Measurements from ENCODE around the gene AAGAB.

Gene AAGAB

GRCh38 chr15:67193223-67193990, 61.1 kb downstream of the AAGAB start:
- no peaks in the 10 kb centered on the region for H3K9me2 ChIP-seq (replicated peaks; ENCODE audit: insufficient read depth, low read length)
- no peaks in the 10 kb centered on the region for H3K27me3 ChIP-seq (ENCODE audit: low read length)
- no peak overlapping the region for H2AFZ ChIP-seq (ENCODE audit: low read depth, low read length, severe bottlenecking)
- H3K9ac ChIP-seq (ENCODE audit: low read length) = no peak overlapping the region
- H3K9me3 ChIP-seq (ENCODE audit: insufficient read depth, low read length) = no peaks in the 10 kb centered on the region
- no peak overlapping the region for H3K27ac ChIP-seq (ENCODE audit: low read depth, low read length)
- H3K36me3 ChIP-seq (ENCODE audit: low read length) = no peaks in the 10 kb centered on the region
- no peaks in the 10 kb centered on the region for H3F3A ChIP-seq (ENCODE audit: insufficient read depth)
- H4K20me1 ChIP-seq (ENCODE audit: low read depth, low read length) = no peaks in the 10 kb centered on the region
- H3K79me2 ChIP-seq (ENCODE audit: insufficient read depth, low read length) = no peaks in the 10 kb centered on the region
- H3K4me3 ChIP-seq (ENCODE audit: insufficient read depth, low read length, poor library complexity, severe bottlenecking) = no peak overlapping the region
- TF ChIP-seq CTCF (IDR thresholded peaks at IDR 0.05; ENCODE audit: insufficient read depth, low read length, poor library complexity, severe bottlenecking) (no peak), EZH2phosphoT487 (conservative IDR thresholded peaks at IDR 0.05; ENCODE audit: low read length) (no peak)
- no peak overlapping the region for H3K4me2 ChIP-seq (ENCODE audit: low read depth, low read length, poor library complexity, severe bottlenecking)

GRCh38 chr15:67192185-67192820, 62.2 kb downstream of the AAGAB start:
- Histone ChIP-seq H3K27me3 (ENCODE audit: low read length) (no peaks in the 10 kb centered on the region), H3K9me2 (replicated peaks; ENCODE audit: insufficient read depth, low read length) (no peaks in the 10 kb centered on the region), H3F3A (ENCODE audit: insufficient read depth) (no peaks in the 10 kb centered on the region), H3K9me3 (ENCODE audit: insufficient read depth, low read length) (no peaks in the 10 kb centered on the region), H3K4me3 (ENCODE audit: insufficient read depth, low read length, poor library complexity, severe bottlenecking) (no peak overlapping the region), H4K20me1 (ENCODE audit: low read depth, low read length) (no peaks in the 10 kb centered on the region), H2AFZ (ENCODE audit: low read depth, low read length, severe bottlenecking) (no peak overlapping the region), H3K4me2 (ENCODE audit: low read depth, low read length, poor library complexity, severe bottlenecking) (no peak overlapping the region), H3K36me3 (ENCODE audit: low read length) (no peaks in the 10 kb centered on the region), H3K79me2 (ENCODE audit: insufficient read depth, low read length) (no peaks in the 10 kb centered on the region), H3K9ac (ENCODE audit: low read length) (no peak overlapping the region), H3K27ac (ENCODE audit: low read depth, low read length) (no peak overlapping the region)
- no peak for TF ChIP-seq EZH2phosphoT487 (conservative IDR thresholded peaks at IDR 0.05; ENCODE audit: low read length)

GRCh38 chr15:67190813-67191212, 63.6 kb downstream of the AAGAB start:
- H4K20me1 ChIP-seq (ENCODE audit: low read depth, low read length) = no peaks in the 10 kb centered on the region
- H3K9me3 ChIP-seq (ENCODE audit: insufficient read depth, low read length) = no peaks in the 10 kb centered on the region
- no peaks in the 10 kb centered on the region for H3K79me2 ChIP-seq (ENCODE audit: insufficient read depth, low read length)
- no peak overlapping the region for H3K4me3 ChIP-seq (ENCODE audit: insufficient read depth, low read length, poor library complexity, severe bottlenecking)
- H3F3A ChIP-seq (ENCODE audit: insufficient read depth) = no peaks in the 10 kb centered on the region
- no peak overlapping the region for H2AFZ ChIP-seq (ENCODE audit: low read depth, low read length, severe bottlenecking)
- no peaks in the 10 kb centered on the region for H3K9me2 ChIP-seq (replicated peaks; ENCODE audit: insufficient read depth, low read length)
- no peak overlapping the region for H3K9ac ChIP-seq (ENCODE audit: low read length)
- no peak for TF ChIP-seq CTCF (IDR thresholded peaks at IDR 0.05; ENCODE audit: insufficient read depth, low read length, poor library complexity, severe bottlenecking)
- no peak for TF ChIP-seq EZH2phosphoT487 (conservative IDR thresholded peaks at IDR 0.05; ENCODE audit: low read length)
- no peak overlapping the region for H3K27ac ChIP-seq (ENCODE audit: low read depth, low read length)
- no peaks in the 10 kb centered on the region for H3K36me3 ChIP-seq (ENCODE audit: low read length)
- no peaks in the 10 kb centered on the region for H3K27me3 ChIP-seq (ENCODE audit: low read length)
- H3K4me2 ChIP-seq (ENCODE audit: low read depth, low read length, poor library complexity, severe bottlenecking) = no peak overlapping the region

DNA sequence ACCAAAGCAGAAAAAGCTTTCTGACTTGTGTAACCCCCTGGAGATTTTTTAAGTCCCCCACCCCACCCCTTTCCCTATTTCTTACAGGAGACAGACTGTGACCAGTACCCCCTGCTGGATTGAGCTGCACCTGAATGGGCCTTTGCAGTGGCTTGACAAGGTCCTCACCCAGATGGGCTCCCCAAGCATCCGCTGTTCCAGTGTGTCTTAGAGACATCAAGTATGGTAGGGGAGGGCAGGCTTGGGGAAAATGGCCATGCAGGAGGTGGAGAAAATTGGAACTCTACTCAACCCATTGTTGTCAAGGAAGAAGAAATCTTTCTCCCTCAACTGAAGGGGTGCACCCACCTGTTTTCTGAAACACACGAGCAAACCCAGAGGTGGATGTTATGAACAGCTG, 64.1 kb downstream of the AAGAB start:
- Histone ChIP-seq H2AFZ (ENCODE audit: low read depth, low read length, severe bottlenecking) (no peak overlapping the region), H3F3A (ENCODE audit: insufficient read depth) (no peaks in the 10 kb centered on the region), H3K9me3 (ENCODE audit: insufficient read depth, low read length) (no peaks in the 10 kb centered on the region), H3K4me3 (ENCODE audit: insufficient read depth, low read length, poor library complexity, severe bottlenecking) (no peak overlapping the region), H3K27me3 (ENCODE audit: low read length) (no peaks in the 10 kb centered on the region), H3K9me2 (replicated peaks; ENCODE audit: insufficient read depth, low read length) (no peaks in the 10 kb centered on the region), H3K4me2 (ENCODE audit: low read depth, low read length, poor library complexity, severe bottlenecking) (no peak overlapping the region), H4K20me1 (ENCODE audit: low read depth, low read length) (no peaks in the 10 kb centered on the region), H3K79me2 (ENCODE audit: insufficient read depth, low read length) (no peaks in the 10 kb centered on the region), H3K9ac (ENCODE audit: low read length) (no peak overlapping the region), H3K36me3 (ENCODE audit: low read length) (no peaks in the 10 kb centered on the region), H3K27ac (ENCODE audit: low read depth, low read length) (no peak overlapping the region)
- TF ChIP-seq EZH2phosphoT487 (conservative IDR thresholded peaks at IDR 0.05; ENCODE audit: low read length) (no peak), CTCF (IDR thresholded peaks at IDR 0.05; ENCODE audit: insufficient read depth, low read length, poor library complexity, severe bottlenecking) (no peak)

All from SU-DHL-6 (cell line).